GM12874 (cell line): ENCODE measurements around the gene ZBTB21.

Experiments
- TF ChIP-seq, protein P1 (sequence below): IDR thresholded peaks from 2 replicates; pipeline ENCODE4 v1.5.1; 2011; ENCODE audit warnings: low read depth, mild to moderate bottlenecking, control low read depth, low read length, moderate library complexity; ENCODE audit not compliant: insufficient read depth

ZBTB21 gene

GRCh38 chr21:41956926-41957729 is 53.0 kb downstream of the ZBTB21 start:
- TF ChIP-seq, protein P1, sequence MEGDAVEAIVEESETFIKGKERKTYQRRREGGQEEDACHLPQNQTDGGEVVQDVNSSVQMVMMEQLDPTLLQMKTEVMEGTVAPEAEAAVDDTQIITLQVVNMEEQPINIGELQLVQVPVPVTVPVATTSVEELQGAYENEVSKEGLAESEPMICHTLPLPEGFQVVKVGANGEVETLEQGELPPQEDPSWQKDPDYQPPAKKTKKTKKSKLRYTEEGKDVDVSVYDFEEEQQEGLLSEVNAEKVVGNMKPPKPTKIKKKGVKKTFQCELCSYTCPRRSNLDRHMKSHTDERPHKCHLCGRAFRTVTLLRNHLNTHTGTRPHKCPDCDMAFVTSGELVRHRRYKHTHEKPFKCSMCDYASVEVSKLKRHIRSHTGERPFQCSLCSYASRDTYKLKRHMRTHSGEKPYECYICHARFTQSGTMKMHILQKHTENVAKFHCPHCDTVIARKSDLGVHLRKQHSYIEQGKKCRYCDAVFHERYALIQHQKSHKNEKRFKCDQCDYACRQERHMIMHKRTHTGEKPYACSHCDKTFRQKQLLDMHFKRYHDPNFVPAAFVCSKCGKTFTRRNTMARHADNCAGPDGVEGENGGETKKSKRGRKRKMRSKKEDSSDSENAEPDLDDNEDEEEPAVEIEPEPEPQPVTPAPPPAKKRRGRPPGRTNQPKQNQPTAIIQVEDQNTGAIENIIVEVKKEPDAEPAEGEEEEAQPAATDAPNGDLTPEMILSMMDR = no peak

DNA sequence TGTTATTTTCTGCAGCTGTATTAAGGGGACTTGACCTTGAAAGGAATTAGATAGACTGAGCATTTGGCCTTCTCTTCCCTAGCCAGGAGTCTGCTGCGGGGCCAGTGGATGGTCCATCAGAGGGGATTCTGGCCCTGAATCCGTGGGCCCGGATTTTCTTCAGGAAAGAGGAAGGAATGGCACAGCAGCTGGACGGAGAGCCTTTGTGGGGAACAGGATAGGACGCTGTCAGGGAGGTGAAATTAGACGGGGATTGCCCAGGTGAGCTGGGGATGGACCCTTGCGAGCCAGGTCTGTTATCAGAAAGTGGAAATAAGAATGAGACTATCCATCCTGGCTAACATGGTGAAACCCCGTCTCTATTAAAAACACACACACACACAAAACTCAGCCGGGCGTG is 54.6 kb downstream of the ZBTB21 start:
- TF ChIP-seq, protein P1 = no peak

DNA sequence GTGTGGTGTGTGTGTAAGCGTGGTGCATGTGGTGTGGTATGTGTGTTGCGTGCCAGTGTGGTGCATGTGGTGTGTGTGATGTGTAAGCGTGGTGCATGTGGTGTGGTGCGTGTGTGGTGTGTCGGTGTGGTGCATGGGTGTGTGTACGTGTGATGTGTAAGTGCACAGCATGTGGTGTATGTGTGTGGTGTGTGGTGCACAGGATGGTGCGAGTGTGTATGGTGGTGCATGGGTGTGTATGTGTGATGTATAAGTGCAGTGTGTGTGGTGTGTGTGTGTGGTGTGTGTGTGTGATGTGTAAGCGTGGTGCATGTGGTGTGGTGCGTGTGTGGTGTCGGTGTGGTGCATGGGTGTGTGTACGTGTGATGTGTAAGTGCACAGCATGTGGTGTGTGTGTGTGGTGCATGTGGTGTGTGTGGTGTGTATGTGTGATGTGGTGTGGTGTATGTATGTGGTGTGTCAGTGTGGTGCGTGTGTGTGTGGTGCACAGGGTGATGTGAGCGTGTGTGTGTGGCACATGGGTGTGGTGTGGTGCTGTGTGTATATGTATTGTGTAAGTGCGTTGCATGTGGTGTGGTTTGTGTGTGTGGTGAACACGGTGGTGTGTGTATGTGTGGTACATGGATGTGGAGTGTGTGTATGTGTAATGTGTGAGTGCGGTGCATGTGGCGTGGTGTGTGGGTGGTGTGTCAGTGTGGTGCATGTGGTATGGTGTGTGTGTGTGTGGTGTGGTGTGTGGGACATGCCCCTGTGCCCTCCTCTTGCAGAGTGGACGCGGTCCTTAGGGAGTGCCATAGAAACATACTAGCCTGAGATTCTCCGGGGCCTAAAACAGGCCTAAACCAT is 55.3 kb downstream of the ZBTB21 start:
- TF ChIP-seq, protein P1 = no peak

DNA sequence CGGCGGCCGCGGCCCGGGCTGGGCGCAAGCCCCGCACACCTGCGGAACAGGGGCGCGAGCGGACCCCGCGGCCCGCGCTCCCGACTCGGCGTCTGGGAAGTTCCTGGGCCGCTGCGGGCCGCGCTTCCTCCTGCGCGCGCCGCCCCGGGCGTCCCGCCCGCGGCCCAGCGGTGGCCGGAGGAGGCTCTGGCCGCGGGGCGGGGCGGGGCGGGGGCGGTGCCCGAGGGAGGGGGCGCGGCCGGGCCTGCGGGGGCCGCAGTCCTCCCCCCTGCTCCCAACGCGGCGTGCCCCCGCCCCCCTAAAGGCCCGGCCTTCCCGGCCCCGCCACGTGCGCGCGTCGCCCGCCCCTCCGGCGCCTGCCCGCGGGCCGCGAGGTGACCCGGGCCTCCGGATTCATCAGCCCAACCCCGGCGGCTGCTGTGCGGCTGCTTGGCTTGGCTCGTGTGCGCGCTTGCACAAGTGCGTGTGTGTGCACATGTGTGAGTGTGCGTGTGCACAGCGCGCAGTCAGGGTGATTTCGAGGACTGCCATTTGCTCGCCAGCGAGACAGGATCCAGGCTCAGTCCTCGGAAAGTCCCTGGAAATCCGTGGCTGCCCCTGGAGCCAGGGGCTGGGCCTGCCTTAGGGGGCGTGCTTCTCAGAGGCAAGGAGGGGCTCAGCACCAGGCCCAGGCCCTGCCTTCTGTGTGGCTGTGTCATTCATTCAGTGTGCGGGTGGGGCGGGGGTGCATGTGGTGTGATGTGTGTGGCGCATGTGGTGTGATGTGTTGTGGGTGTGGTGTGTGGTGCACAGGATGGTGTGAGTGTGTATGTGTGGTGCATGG is 56.1 kb downstream of the ZBTB21 start, which contains the start of gene C2CD2:
Gene C2CD2, minus strand, starts transcription at position 188 of the 823 bp plus-strand sequence. CDS start 370 bp downstream, outside the sequence.
- TF ChIP-seq, protein P1 = no peak

- TF ChIP-seq, protein P1 = no peak
Observed at GRCh38 chr21:41953249-41953830, 56.8 kb downstream of the ZBTB21 start.

GRCh38 chr21:41952568-41953248 is 57.5 kb downstream of the ZBTB21 start:
- TF ChIP-seq, protein P1 = no peak
